Measurements from ENCODE around the gene PRRG4.

DNA sequence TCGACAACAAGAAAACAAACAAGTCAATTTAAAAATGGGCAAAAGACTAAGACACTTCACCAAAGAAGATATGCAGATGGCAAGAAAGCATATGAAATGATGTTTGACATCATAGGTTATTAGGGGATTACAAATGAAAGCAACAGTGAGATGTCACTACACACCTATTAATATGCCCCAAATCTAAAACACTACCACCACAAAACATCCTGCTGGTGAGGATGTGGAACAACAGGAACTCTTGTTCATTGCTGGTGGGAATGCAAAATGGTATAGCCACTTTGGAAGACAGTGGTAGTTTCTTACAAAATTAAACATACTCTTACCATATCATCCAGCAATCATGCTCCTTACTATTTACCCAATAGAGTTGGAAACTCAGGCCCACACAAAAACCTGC is 29.0 kb downstream of the PRRG4 start:
- TF ChIP-seq, protein P1, sequence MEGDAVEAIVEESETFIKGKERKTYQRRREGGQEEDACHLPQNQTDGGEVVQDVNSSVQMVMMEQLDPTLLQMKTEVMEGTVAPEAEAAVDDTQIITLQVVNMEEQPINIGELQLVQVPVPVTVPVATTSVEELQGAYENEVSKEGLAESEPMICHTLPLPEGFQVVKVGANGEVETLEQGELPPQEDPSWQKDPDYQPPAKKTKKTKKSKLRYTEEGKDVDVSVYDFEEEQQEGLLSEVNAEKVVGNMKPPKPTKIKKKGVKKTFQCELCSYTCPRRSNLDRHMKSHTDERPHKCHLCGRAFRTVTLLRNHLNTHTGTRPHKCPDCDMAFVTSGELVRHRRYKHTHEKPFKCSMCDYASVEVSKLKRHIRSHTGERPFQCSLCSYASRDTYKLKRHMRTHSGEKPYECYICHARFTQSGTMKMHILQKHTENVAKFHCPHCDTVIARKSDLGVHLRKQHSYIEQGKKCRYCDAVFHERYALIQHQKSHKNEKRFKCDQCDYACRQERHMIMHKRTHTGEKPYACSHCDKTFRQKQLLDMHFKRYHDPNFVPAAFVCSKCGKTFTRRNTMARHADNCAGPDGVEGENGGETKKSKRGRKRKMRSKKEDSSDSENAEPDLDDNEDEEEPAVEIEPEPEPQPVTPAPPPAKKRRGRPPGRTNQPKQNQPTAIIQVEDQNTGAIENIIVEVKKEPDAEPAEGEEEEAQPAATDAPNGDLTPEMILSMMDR (conservative IDR thresholded peaks at IDR 0.05), result 0 out of 2 replicates have a peak, but pooled peaks have one; percentile 15
- no peak for TF ChIP-seq ZFX (IDR thresholded peaks at IDR 0.05)

Measured in C4-2B (cell line).